Psoas muscle (tissue), 8 donors: Measurements from ENCODE around the gene SLC43A3. TPM values are rescaled to one million over a fixed set of nuclear protein-coding genes. Genes with fewer than 3 reads are reported as not detected.

Experiments
- ATAC-seq, 4 donors: fragments of 200-7000 bp; cut with Tn5 transposase; one replicate each; pipeline ENCODE4 v1.9.1; 2020; ENCODE audit warnings: moderate library complexity in 3 of 4, mild to moderate bottlenecking in 2 of 4
- DNase-seq, 2 donors: peaks; one replicate each; pipeline ENCODE4 v3.0.0-alpha.2; 2020
- H3K27ac ChIP-seq: fragments of 200-600 bp; one replicate; pipeline ENCODE4 v1.8.0; 2022
- H3K27me3 ChIP-seq, 3 donors: fragments of 200-600 bp in 1 of 3; one replicate each; pipeline versions ENCODE4 v1.6.1 to v1.8.0; 2013 to 2022; ENCODE audit warnings: low read length in 2 of 3, mild to moderate bottlenecking in 2 of 3, moderate library complexity in 1 of 3; ENCODE audit not compliant: insufficient read depth in 3 of 3
- H3K36me3 ChIP-seq, 2 donors: fragments of 200-600 bp in 1 of 2; one replicate each; pipeline versions ENCODE4 v1.6.1 to v1.8.0; 2013 to 2022; ENCODE audit warnings: low read depth in 1 of 2, mild to moderate bottlenecking in 1 of 2, moderate library complexity in 1 of 2; ENCODE audit not compliant: insufficient read depth in 1 of 2
- H3K4me1 ChIP-seq: fragments of 200-600 bp; one replicate; pipeline ENCODE4 v1.8.0; 2022
- H3K4me3 ChIP-seq: fragments of 200-600 bp; one replicate; pipeline ENCODE4 v1.8.0; 2022; ENCODE audit warnings: mild to moderate bottlenecking
- H3K9me3 ChIP-seq: fragments of 200-600 bp; one replicate; pipeline ENCODE4 v1.8.0; 2022
- WGBS, 3 donors: extraction: QIAGEN DNeasy Blood & Tissue Kit; methylation state at CpG; one replicate each; pipeline versions ENCODE4 v1.1.6 to v1.1.7; 2013; 5-methylcytosine and 5-hydroxymethylcytosine counted together
- intact Hi-C, 2 donors: fragments of 100-400 bp; cut with DNase I; formaldehyde crosslinking; loops; one replicate each; pipeline versions ENCODE4 v1.11.0 to v1.14.2; 2022
- polyA plus RNA-seq, 3 donors: library from polyadenylated mRNA; stranded (reverse); fragments of 200-250 nt; gene quantifications; one replicate each; pipeline ENCODE4 v1.2.3, GENCODE V29; 2013
- total RNA-seq, 4 donors: library from RNA; stranded (reverse); fragmentation: NEBNext Ultra II Directional in 2 of 4; extraction: Animal tissue kit (Norgen Biotek cat#: 25700) in 2 of 4; gene quantifications; one replicate each; pipeline versions ENCODE4 v1.2.1 to v1.2.4, GENCODE V29; 2021 to 2023
- TF ChIP-seq, protein P1 (sequence below): fragments of 200-600 bp; IDR thresholded peaks from one replicate; pipeline ENCODE4 v1.8.0; 2022; ENCODE audit warnings: antibody characterized with exemption
- donor health status: healthy with polysubstance abuse.
- donor health status: DM: no; HTN: no; CAD: no; lungs with moderate emphysema.
- donor health status: Bipolar disorder and iron deficiency.
- donor health status: healthy.
- donor health status: DM: yes; HTN: yes; CAD: no.
- donor health status: DM: no; HTN: no; CAD: no.
- donor health status: DM: no; HTN: no; CAD: no.
- donor health status: DM: yes; HTN: yes; CAD: no.

SLC43A3 gene
- total and polyA plus RNA-seq, 7 donors: 5.8 to 18.8 (median 14.7) TPM

GRCh38 chr11:57410287-57410686 lies 16.6 kb downstream of the SLC43A3 start:
- Histone ChIP-seq H3K27me3 (no peaks in the 10 kb centered on the region), H3K36me3 (peaks cover 0 to 59% of the 10 kb centered on the region in 2 donors), H3K27ac (no peak overlapping the region), H3K4me3 (no peak overlapping the region), H3K9me3 (no peaks in the 10 kb centered on the region), H3K4me1 (peaks cover 2% of the 10 kb centered on the region)
- TF ChIP-seq, protein P1, sequence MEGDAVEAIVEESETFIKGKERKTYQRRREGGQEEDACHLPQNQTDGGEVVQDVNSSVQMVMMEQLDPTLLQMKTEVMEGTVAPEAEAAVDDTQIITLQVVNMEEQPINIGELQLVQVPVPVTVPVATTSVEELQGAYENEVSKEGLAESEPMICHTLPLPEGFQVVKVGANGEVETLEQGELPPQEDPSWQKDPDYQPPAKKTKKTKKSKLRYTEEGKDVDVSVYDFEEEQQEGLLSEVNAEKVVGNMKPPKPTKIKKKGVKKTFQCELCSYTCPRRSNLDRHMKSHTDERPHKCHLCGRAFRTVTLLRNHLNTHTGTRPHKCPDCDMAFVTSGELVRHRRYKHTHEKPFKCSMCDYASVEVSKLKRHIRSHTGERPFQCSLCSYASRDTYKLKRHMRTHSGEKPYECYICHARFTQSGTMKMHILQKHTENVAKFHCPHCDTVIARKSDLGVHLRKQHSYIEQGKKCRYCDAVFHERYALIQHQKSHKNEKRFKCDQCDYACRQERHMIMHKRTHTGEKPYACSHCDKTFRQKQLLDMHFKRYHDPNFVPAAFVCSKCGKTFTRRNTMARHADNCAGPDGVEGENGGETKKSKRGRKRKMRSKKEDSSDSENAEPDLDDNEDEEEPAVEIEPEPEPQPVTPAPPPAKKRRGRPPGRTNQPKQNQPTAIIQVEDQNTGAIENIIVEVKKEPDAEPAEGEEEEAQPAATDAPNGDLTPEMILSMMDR: no peak
- intact Hi-C loops: no loop called here
- ATAC-seq (peak in 2 of 4 donors; percentile 27 to 32), DNase-seq (no peak)

DNA sequence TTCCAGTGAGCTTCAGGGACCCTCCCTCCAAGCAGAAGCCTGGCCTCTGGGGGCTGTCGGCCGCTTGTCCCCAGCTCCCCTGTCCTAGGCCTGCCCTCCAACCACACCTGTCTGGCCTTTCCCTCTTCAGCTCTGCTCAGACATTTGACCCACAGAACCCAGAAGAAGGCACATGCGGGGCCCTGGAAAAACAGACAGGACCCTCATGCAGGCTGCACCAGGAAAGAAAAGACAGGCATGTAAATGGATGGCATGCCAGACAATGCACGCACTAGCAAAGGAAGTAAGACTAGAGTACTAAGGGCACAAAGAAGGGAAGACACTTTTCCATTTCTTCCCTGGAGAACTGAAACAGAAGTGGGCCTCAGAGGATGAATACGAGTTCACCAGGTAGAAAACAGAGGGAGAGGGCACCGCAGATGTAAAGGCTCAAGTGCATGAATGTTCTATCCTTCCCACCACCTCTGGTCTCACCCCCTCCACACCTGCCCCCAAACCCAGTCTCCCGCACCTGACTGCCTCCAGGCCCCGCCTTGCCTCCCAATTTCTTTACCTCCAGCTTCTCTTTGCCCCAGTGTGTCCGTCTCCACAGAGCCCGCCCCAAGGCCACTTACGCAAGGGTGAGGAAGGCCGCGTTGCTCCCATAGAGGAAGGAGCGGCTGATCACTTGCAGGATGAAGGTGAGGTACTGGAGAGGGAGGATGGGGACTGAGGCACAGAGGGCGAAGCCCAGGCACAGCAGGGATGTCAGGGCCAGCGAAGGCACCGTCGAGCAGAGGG lies 17.4 kb downstream of the SLC43A3 start:
- Histone ChIP-seq H3K27ac (no peak overlapping the region), H3K9me3 (no peaks in the 10 kb centered on the region), H3K4me1 (peaks cover 3% of the 10 kb centered on the region), H3K4me3 (no peak overlapping the region), H3K36me3 (peaks cover 0 to 51% of the 10 kb centered on the region in 2 donors), H3K27me3 (no peaks in the 10 kb centered on the region)
- intact Hi-C loops: no loop called here
- ATAC-seq (no peak), DNase-seq (no peak)
- 95 to 98% (median 96%) methylated on average over 17 to 18 of the region's 18 CpGs for WGBS, 3 donors
- TF ChIP-seq, protein P1: no peak

DNA sequence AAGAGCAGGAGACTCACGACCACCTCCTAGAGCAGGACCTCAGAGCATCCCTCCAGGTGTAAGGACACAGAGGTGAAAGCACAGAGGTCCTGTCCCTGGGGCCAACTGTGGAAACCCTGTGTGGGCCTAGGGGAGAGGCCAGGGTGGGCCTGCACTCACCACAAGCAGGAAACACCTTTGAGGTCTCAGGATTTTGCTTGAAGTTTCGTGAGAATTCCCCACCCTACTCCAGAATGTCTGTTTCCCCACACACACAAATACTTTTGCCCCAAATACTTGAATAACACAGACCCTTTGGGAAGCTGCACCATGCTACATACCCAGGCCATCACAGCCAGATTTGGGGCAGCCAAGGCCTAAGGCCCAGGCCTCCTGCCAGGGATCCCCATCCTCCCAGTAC lies 18.1 kb downstream of the SLC43A3 start:
- intact Hi-C loops: no loop called here

GRCh38 chr11:57407941-57408475 lies 18.9 kb downstream of the SLC43A3 start:
- DNase-seq: no peak
- H3K27ac ChIP-seq: no peak overlapping the region
- intact Hi-C loops: no loop called here
- H3K27me3 ChIP-seq: no peaks in the 10 kb centered on the region
- peaks cover 3% of the 10 kb centered on the region for H3K4me1 ChIP-seq
- TF ChIP-seq, protein P1: no peak
- no peaks in the 10 kb centered on the region for H3K9me3 ChIP-seq
- no peak for ATAC-seq
- 93 to 97% (median 93%) methylated on average over 8 of the region's 8 CpGs for WGBS, 3 donors
- peaks cover 0 to 39% of the 10 kb centered on the region in 2 donors for H3K36me3 ChIP-seq
- H3K4me3 ChIP-seq: no peak overlapping the region

More for the DNA sequence above, 18.1 kb downstream of the SLC43A3 start:
- Histone ChIP-seq H3K4me1 (peaks cover 3% of the 10 kb centered on the region), H3K27ac (no peak overlapping the region), H3K36me3 (peaks cover 0 to 44% of the 10 kb centered on the region in 2 donors), H3K4me3 (no peak overlapping the region), H3K27me3 (no peaks in the 10 kb centered on the region), H3K9me3 (no peaks in the 10 kb centered on the region)
- TF ChIP-seq, protein P1: no peak
- ATAC-seq: no peak
- DNase-seq: no peak
- WGBS, 3 donors: 86 to 91% (median 88%) methylated on average over 2 of the region's 2 CpGs
